Choroid plexus epithelial cell (primary cell): ENCODE data around the gene PMP22.

ENCODE experiments used
- DNase-seq: peaks from one replicate; pipeline ENCODE4 v3.0.0-alpha.2; 2010; ENCODE audit warnings: low read depth
- H3K4me3 ChIP-seq: 2 replicates; pipeline ENCODE4 v1.5.1; 2011; ENCODE audit warnings: low read depth, mild to moderate bottlenecking, control low read depth, low read length, moderate library complexity
- CTCF ChIP-seq: conservative IDR thresholded peaks from 2 replicates; pipeline ENCODE4 v1.5.1; 2011; ENCODE audit warnings: low read depth, mild to moderate bottlenecking, control low read depth, inconsistent platforms, low read length, moderate library complexity

Gene PMP22

GRCh38 chr17:15257258-15257788, 7.8 kb downstream of the PMP22 start:
- DNase-seq, result peak; percentile 70
- TF ChIP-seq CTCF, result peak; percentile 94
- H3K4me3 ChIP-seq, result no peak overlapping the region

GRCh38 chr17:15256689-15257088, 8.4 kb downstream of the PMP22 start:
- no peak for TF ChIP-seq CTCF
- H3K4me3 ChIP-seq, result no peak overlapping the region
- DNase-seq, result no peak

GRCh38 chr17:15255713-15256454, 9.2 kb downstream of the PMP22 start:
- peak; percentile 34 for DNase-seq
- no peak for TF ChIP-seq CTCF
- no peak overlapping the region for H3K4me3 ChIP-seq

GRCh38 chr17:15250135-15250860, 14.8 kb downstream of the PMP22 start:
- TF ChIP-seq CTCF, result no peak
- DNase-seq, result no peak
- H3K4me3 ChIP-seq, result no peak overlapping the region

- no peak for TF ChIP-seq CTCF
- no peak overlapping the region for H3K4me3 ChIP-seq
- no peak for DNase-seq
These were observed 15.6 kb downstream of the PMP22 start for GRCh38 chr17:15249487-15249886.

- H3K4me3 ChIP-seq, result no peak overlapping the region
- TF ChIP-seq CTCF, result peak; percentile 71
- no peak for DNase-seq
These were observed 17.1 kb downstream of the PMP22 start for GRCh38 chr17:15247891-15248529.
